ENCODE data around the gene MLANA.

DNA sequence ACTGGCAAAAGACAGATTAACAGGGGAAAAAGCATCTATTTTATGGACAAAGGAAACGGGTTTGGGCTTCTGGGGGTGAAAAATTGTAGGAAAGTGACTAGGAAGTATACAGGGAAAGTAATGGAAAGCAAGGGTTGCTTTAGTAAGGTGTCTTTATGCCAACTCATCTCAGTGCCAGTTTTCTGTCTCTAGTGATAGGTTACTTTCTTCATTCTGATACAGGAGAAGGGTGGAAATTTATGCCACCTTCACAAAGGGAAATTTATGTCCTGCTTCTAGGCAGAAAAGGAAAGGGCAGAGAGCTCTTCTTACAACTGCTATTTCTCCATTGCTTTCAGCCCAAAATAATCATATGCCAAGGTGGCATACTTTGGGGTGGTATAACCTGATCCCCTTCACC is 37.7 kb upstream of the MLANA start:
- TF ChIP-seq, protein P1, sequence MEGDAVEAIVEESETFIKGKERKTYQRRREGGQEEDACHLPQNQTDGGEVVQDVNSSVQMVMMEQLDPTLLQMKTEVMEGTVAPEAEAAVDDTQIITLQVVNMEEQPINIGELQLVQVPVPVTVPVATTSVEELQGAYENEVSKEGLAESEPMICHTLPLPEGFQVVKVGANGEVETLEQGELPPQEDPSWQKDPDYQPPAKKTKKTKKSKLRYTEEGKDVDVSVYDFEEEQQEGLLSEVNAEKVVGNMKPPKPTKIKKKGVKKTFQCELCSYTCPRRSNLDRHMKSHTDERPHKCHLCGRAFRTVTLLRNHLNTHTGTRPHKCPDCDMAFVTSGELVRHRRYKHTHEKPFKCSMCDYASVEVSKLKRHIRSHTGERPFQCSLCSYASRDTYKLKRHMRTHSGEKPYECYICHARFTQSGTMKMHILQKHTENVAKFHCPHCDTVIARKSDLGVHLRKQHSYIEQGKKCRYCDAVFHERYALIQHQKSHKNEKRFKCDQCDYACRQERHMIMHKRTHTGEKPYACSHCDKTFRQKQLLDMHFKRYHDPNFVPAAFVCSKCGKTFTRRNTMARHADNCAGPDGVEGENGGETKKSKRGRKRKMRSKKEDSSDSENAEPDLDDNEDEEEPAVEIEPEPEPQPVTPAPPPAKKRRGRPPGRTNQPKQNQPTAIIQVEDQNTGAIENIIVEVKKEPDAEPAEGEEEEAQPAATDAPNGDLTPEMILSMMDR (IDR thresholded peaks at IDR 0.05), result no peak
- TF ChIP-seq POLR2A (IDR thresholded peaks at IDR 0.05), result no peak
